Small intestine (tissue), 7 donors: ENCODE measurements around the gene MAP3K12. TPM values are rescaled to one million over a fixed set of nuclear protein-coding genes. Genes with fewer than 3 reads are reported as not detected.

Source experiments
- DNase-seq, 2 donors: peaks; one replicate each; pipeline versions ENCODE4 v3.0.0 to v3.0.0-alpha.2; 2013
- FAIRE-seq: peaks from 2 replicates; lab custom pipeline; 2012; peaks lifted over from hg19 to GRCh38; lab: Jason Lieb, UNC
- H3K27ac ChIP-seq, 3 donors: one replicate each; pipeline ENCODE4 v1.5.1; 2013; ENCODE audit warnings: low read length in 2 of 3, mild to moderate bottlenecking in 2 of 3, control low read depth in 1 of 3, inconsistent platforms in 1 of 3, low read depth in 1 of 3, moderate library complexity in 1 of 3
- H3K27me3 ChIP-seq, 3 donors: one replicate each; pipeline ENCODE4 v1.6.1; 2013; ENCODE audit warnings: low read length in 3 of 3, inconsistent platforms in 1 of 3; ENCODE audit not compliant: control insufficient read depth in 3 of 3, insufficient read depth in 3 of 3
- H3K36me3 ChIP-seq, 3 donors: one replicate each; pipeline ENCODE4 v1.6.1; 2013; ENCODE audit warnings: low read length in 3 of 3, inconsistent platforms in 1 of 3, low read depth in 1 of 3, mild to moderate bottlenecking in 1 of 3, moderate library complexity in 1 of 3; ENCODE audit not compliant: control insufficient read depth in 3 of 3, insufficient read depth in 2 of 3
- H3K4me1 ChIP-seq, 3 donors: one replicate each; pipeline ENCODE4 v1.6.1; 2013; ENCODE audit warnings: low read length in 2 of 3, inconsistent platforms in 1 of 3, low read depth in 1 of 3, mild to moderate bottlenecking in 1 of 3, moderate library complexity in 1 of 3; ENCODE audit not compliant: control insufficient read depth in 3 of 3, insufficient read depth in 2 of 3
- H3K4me3 ChIP-seq, 3 donors: one replicate each; pipeline ENCODE4 v1.5.1; 2013; ENCODE audit warnings: low read length in 3 of 3, control low read depth in 1 of 3, inconsistent platforms in 1 of 3, low read depth in 1 of 3, mild to moderate bottlenecking in 1 of 3, moderate library complexity in 1 of 3
- H3K9me3 ChIP-seq, 2 donors: one replicate each; pipeline ENCODE4 v1.6.1; 2013; ENCODE audit warnings: low read depth in 1 of 2, low read length in 1 of 2; ENCODE audit not compliant: control insufficient read depth in 2 of 2, insufficient read depth in 1 of 2
- WGBS, 3 donors: extraction: QIAGEN DNeasy Blood & Tissue Kit; methylation state at CpG; one replicate each; pipeline ENCODE4 v1.1.7; 2013; 5-methylcytosine and 5-hydroxymethylcytosine counted together
- polyA plus RNA-seq, 4 donors: library from polyadenylated mRNA; stranded (reverse) in 3 of 4; unstranded in 1 of 4; fragments of 200-250 nt in 3 of 4; fragments of 120-200 nt in 1 of 4; gene quantifications; one replicate each; pipeline versions ENCODE4 v1.2.1 to v1.2.3, GENCODE V29; 2013
- donor health status: healthy with polysubstance abuse.
- donor health status: control.
- donor health status: control.
- donor health status: Bipolar disorder and iron deficiency.
- donor health status: healthy.

MAP3K12 gene
- polyA plus RNA-seq, 4 donors, result 0.67 to 9.0 (median 4.3) TPM

GRCh38 chr12:53476769-53477209 lies 22.5 kb downstream of the MAP3K12 start:
- Histone ChIP-seq H3K4me3 (no peak overlapping the region), H3K27ac (no peak overlapping the region), H3K9me3 (no peaks in the 10 kb centered on the region), H3K36me3 (peaks cover 30 to 46% (median 30%) of the 10 kb centered on the region in 3 donors), H3K27me3 (no peaks in the 10 kb centered on the region), H3K4me1 (peaks cover 0 to 4% (median 0%) of the 10 kb centered on the region in 3 donors)
- WGBS, 3 donors, result 64 to 75% (median 74%) methylated on average over 2 of the region's 2 CpGs
- DNase-seq, result no peak
- no peak for FAIRE-seq

- FAIRE-seq (no peak), DNase-seq (no peak)
- Histone ChIP-seq H3K4me1 (peaks cover 0 to 4% (median 0%) of the 10 kb centered on the region in 3 donors), H3K27ac (no peak overlapping the region), H3K9me3 (no peaks in the 10 kb centered on the region), H3K4me3 (no peak overlapping the region), H3K27me3 (no peaks in the 10 kb centered on the region), H3K36me3 (peaks cover 26 to 45% (median 41%) of the 10 kb centered on the region in 3 donors)
- WGBS, 3 donors, result 70 to 86% (median 82%) methylated on average over 13 of the region's 13 CpGs
These were observed 24.4 kb downstream of the MAP3K12 start for GRCh38 chr12:53474819-53475218.

DNA sequence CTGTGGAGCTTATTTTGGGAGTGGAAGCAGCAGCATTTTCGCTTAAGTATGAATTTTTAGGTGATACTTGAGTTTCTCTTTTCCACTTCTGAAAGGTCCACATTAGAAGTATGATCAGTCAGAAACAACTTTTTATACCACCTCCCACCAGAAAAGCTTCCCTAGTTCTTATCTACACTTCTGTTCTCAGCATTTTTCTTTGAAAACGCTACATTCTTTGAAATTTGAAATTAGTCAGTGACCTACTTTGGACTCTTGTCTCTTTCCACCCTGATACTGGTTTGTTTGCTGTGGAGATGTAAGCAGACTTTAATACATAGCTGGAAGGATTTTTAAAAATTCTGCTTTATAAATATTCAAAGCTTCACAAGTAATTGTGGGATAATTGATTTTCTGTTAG lies 25.2 kb downstream of the MAP3K12 start:
- H3K4me1 ChIP-seq, result peaks cover 0 to 4% (median 0%) of the 10 kb centered on the region in 3 donors
- WGBS, 3 donors, result 64 to 70% (median 68%) methylated on average over 2 of the region's 2 CpGs
- FAIRE-seq (no peak), DNase-seq (no peak)
- H3K27ac ChIP-seq, result no peak overlapping the region
- H3K27me3 ChIP-seq, result no peaks in the 10 kb centered on the region
- H3K36me3 ChIP-seq, result peaks cover 32 to 50% (median 44%) of the 10 kb centered on the region in 3 donors
- H3K9me3 ChIP-seq, result no peaks in the 10 kb centered on the region
- H3K4me3 ChIP-seq, result no peak overlapping the region

DNA sequence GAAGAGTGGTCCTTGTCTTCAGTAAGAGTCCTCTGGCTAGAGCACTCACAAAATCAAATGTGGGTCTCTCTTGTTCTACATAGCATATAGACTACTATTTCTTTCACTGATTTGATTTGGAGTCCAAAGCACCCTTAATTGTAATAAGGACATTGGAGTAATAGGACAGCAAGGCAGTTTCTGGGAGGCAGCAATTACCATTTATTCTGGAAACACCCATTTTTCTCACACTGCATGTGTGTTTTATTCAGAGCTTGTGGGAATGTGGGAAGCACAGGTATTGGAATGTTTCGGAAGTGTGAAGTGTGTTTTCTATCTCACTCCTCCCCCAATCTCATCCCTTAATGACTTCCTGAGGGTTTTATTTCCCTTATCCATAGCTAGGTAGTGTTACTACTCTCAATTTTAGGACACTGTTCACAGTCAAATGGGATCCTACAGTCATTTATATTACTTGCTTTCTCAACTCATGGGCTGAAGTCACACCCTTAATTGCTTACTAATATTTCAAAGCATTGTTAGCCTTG lies 27.1 kb downstream of the MAP3K12 start:
- H3K9me3 ChIP-seq, result no peaks in the 10 kb centered on the region
- H3K4me3 ChIP-seq, result no peak overlapping the region
- FAIRE-seq (no peak), DNase-seq (no peak)
- WGBS, 3 donors, result 83 to 96% (median 94%) methylated on average over 1 of the region's 1 CpG
- peaks cover 40 to 52% (median 50%) of the 10 kb centered on the region in 3 donors for H3K36me3 ChIP-seq
- H3K4me1 ChIP-seq, result peaks cover 0 to 4% (median 0%) of the 10 kb centered on the region in 3 donors
- H3K27me3 ChIP-seq, result no peaks in the 10 kb centered on the region
- no peak overlapping the region for H3K27ac ChIP-seq

DNA sequence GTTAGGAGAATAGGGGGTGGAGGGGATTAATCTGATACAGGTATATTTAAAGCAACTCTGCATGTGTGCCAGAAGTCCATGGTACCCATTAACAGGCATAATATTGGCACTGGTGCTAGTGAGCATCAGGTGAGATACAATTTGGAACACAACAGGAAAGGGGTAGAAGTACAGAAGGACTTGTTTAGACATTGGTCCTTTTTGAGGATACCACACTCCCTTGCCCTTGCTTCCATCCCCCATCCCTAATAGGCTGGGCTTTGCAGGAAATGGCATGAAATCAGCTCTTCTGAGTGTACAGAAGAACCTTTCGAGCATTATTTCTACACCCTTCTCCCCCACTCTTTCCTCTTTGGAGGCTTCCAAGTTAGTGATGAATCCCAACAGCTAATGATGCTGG lies 31.0 kb downstream of the MAP3K12 start:
- Histone ChIP-seq H3K27me3 (no peaks in the 10 kb centered on the region), H3K36me3 (peaks cover 58 to 66% (median 61%) of the 10 kb centered on the region in 3 donors)

GRCh38 chr12:53467880-53468279 lies 31.4 kb downstream of the MAP3K12 start:
- DNase-seq (no peak), FAIRE-seq (no peak)
- no peak overlapping the region for H3K4me3 ChIP-seq
- no peaks in the 10 kb centered on the region for H3K4me1 ChIP-seq
- no peaks in the 10 kb centered on the region for H3K27me3 ChIP-seq
- peaks cover 57 to 70% (median 60%) of the 10 kb centered on the region in 3 donors for H3K36me3 ChIP-seq
- no peak overlapping the region for H3K27ac ChIP-seq
- 84 to 88% (median 85%) methylated on average over 2 of the region's 2 CpGs for WGBS, 3 donors
- no peaks in the 10 kb centered on the region for H3K9me3 ChIP-seq

More for the DNA sequence above, 31.0 kb downstream of the MAP3K12 start:
- no peak overlapping the region for H3K4me3 ChIP-seq
- H3K27ac ChIP-seq, result no peak overlapping the region
- WGBS, 3 donors, result 88 to 90% (median 88%) methylated on average over 1 of the region's 1 CpG
- H3K9me3 ChIP-seq, result no peaks in the 10 kb centered on the region
- H3K4me1 ChIP-seq, result no peaks in the 10 kb centered on the region
- no peak for FAIRE-seq
- DNase-seq, result no peak

GRCh38 chr12:53467082-53467481 lies 32.2 kb downstream of the MAP3K12 start:
- no peak overlapping the region for H3K27ac ChIP-seq
- no peak for FAIRE-seq
- H3K4me1 ChIP-seq, result no peaks in the 10 kb centered on the region
- H3K36me3 ChIP-seq, result peaks cover 56 to 75% (median 66%) of the 10 kb centered on the region in 3 donors
- no peak overlapping the region for H3K4me3 ChIP-seq
- WGBS, 3 donors, result 73 to 79% (median 74%) methylated on average over 5 of the region's 5 CpGs
- no peak for DNase-seq
- no peaks in the 10 kb centered on the region for H3K9me3 ChIP-seq
- H3K27me3 ChIP-seq, result no peaks in the 10 kb centered on the region

DNA sequence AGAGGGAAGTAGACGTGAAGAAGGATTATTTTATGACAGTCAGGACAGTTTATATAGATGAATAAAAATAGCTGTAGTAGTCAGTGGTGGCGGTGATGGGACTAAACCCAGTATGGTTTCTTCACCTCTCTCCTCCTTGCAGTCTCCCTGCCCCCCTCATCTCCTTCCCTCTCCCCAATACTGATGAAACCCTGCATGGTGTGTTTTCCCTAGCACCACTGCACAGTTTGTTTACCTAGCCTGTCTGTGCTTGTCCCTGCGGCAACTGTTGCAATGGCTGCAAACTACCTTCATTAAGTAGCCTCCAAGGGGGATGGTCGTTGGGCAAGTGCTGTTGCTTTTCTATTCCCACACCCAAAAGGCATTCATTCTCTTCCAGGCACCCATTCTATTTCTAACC lies 32.6 kb downstream of the MAP3K12 start:
- Histone ChIP-seq H3K4me1 (no peaks in the 10 kb centered on the region), H3K27ac (no peak overlapping the region), H3K9me3 (no peaks in the 10 kb centered on the region), H3K4me3 (no peak overlapping the region), H3K27me3 (no peaks in the 10 kb centered on the region), H3K36me3 (peaks cover 52 to 73% (median 66%) of the 10 kb centered on the region in 3 donors)
- DNase-seq (no peak), FAIRE-seq (no peak)
- WGBS, 3 donors, result 76 to 78% (median 76%) methylated on average over 4 of the region's 4 CpGs

DNA sequence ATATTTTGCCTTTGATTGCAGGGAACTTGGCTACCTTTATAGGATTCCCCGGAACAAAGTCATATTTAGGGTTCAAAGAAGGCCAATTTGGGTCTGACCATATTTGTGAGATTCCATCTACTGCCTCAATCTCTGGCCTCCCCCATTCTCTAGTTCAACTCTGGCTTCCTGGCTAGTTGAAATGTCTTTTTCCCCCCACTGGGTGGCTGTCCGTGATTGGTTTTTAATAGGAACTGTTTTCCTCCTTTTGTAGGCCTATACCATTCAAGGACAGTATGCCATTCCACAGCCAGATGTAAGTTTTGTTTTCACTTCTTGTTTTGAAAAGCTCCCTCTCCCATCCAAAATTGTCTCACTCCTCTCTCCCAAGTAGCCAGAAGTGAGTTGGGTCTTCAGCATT lies 33.6 kb downstream of the MAP3K12 start:
- no peak overlapping the region for H3K4me3 ChIP-seq
- FAIRE-seq (no peak), DNase-seq (no peak)
- peaks cover 52 to 73% (median 64%) of the 10 kb centered on the region in 3 donors for H3K36me3 ChIP-seq
- H3K27me3 ChIP-seq, result no peaks in the 10 kb centered on the region
- peaks cover 0 to 2% (median 0%) of the 10 kb centered on the region in 3 donors for H3K4me1 ChIP-seq
- no peak overlapping the region for H3K27ac ChIP-seq
- no peaks in the 10 kb centered on the region for H3K9me3 ChIP-seq
- 65 to 68% (median 66%) methylated on average over 2 of the region's 2 CpGs for WGBS, 3 donors
